Endothelial cell of umbilical vein (primary cell): Measurements from ENCODE around the gene B4GALNT3. TPM values are rescaled to one million over a fixed set of nuclear protein-coding genes. Genes with fewer than 3 reads are reported as not detected.

Experiments used
- BruUV-seq: library from RNA; stranded (reverse); fragments of 400-500 nt; replicated peaks from 2 replicates; lab custom pipeline; 2021; lab: Mats Ljungman, UMichigan
- CTCF ChIA-PET: fragments of 300-600, 350-600 bp; sonication (Branson Sonifier 250); formaldehyde crosslinking; loops from one replicate; lab custom pipeline; 2021; ENCODE audit warnings: antibody characterized with exemption, inconsistent platforms; lab: Charles Lee
- POLR2A ChIA-PET: fragments of 300-600, 350-600 bp; sonication (Branson Sonifier 250); formaldehyde crosslinking; loops from one replicate; lab custom pipeline; 2021; ENCODE audit warnings: antibody characterized with exemption, inconsistent platforms; lab: Charles Lee
- DNase-seq: peaks from one replicate; pipeline ENCODE4 v3.0.0-alpha.2; 2011; ENCODE audit warnings: low read depth, low spot score
- FAIRE-seq: peaks from 2 replicates; lab custom pipeline; 2011; peaks lifted over from hg19 to GRCh38; lab: Jason Lieb, UNC
- H2AFZ ChIP-seq: 2 replicates; pipeline ENCODE4 v1.6.0; 2012; ENCODE audit warnings: low read depth, low read length, control low read depth, inconsistent platforms
- H3K27ac ChIP-seq: 2 replicates; pipeline ENCODE4 v1.5.1; 2011; ENCODE audit warnings: low read depth, mild to moderate bottlenecking, control low read depth, low read length, moderate library complexity; ENCODE audit not compliant: insufficient read depth
- H3K27me3 ChIP-seq, 2 experiments: 2 replicates each; pipeline versions ENCODE4 v1.6.0 to v1.6.1; 2011; ENCODE audit warnings: low read length in 2 of 2, mixed read lengths in 1 of 2; ENCODE audit not compliant: control insufficient read depth in 2 of 2, insufficient read depth in 2 of 2
- H3K36me3 ChIP-seq, 2 experiments: 2 replicates in 1 of 2; 3 replicates in 1 of 2; pipeline ENCODE4 v1.5.1; 2011; ENCODE audit warnings: low read length in 2 of 2, mild to moderate bottlenecking in 1 of 2, moderate library complexity in 1 of 2; ENCODE audit not compliant: control insufficient read depth in 2 of 2, insufficient read depth in 2 of 2; ENCODE audit errors: extremely low read depth in 1 of 2
- H3K4me1 ChIP-seq: 3 replicates; pipeline ENCODE4 v1.5.1; 2011; ENCODE audit warnings: mild to moderate bottlenecking, low read length; ENCODE audit not compliant: control insufficient read depth, insufficient read depth; ENCODE audit errors: extremely low read depth
- H3K4me2 ChIP-seq: 2 replicates; pipeline ENCODE4 v1.6.1; 2011; ENCODE audit warnings: low read length, control low read depth, mixed read lengths; ENCODE audit not compliant: insufficient read depth
- H3K4me3 ChIP-seq, 3 experiments: fragments of 200-600 bp in 1 of 3; sonication (generic), shearing (Covaris generic) in 1 of 3; replicated peaks in 1 of 3; 2 replicates each; pipeline ENCODE4 v1.5.1; 2011 to 2016; ENCODE audit warnings: control low read depth in 3 of 3, low read length in 3 of 3, mild to moderate bottlenecking in 2 of 3, inconsistent platforms in 1 of 3, low read depth in 1 of 3, moderate library complexity in 1 of 3; ENCODE audit not compliant: insufficient read depth in 1 of 3
- H3K79me2 ChIP-seq: 2 replicates; pipeline ENCODE4 v1.6.0; 2012; ENCODE audit warnings: low read length, inconsistent platforms; ENCODE audit not compliant: control insufficient read depth, insufficient read depth
- H3K9ac ChIP-seq: replicated peaks from 2 replicates; pipeline ENCODE3; 2011; ENCODE audit warnings: low read length, control low read depth; ENCODE audit not compliant: insufficient read depth; ENCODE audit errors: extremely low read depth
- H3K9me1 ChIP-seq: replicated peaks from 3 replicates; pipeline ENCODE4 v1.6.0; 2011; ENCODE audit warnings: mild to moderate bottlenecking, low read length; ENCODE audit not compliant: control insufficient read depth, insufficient read depth; ENCODE audit errors: extremely low read depth
- H3K9me3 ChIP-seq: replicated peaks from 2 replicates; pipeline ENCODE4 v1.5.1; 2012; ENCODE audit warnings: low read length, inconsistent platforms; ENCODE audit not compliant: control insufficient read depth, insufficient read depth
- H4K20me1 ChIP-seq: replicated peaks from 2 replicates; pipeline ENCODE3; 2011; ENCODE audit warnings: mild to moderate bottlenecking, low read length; ENCODE audit not compliant: control insufficient read depth, insufficient read depth; ENCODE audit errors: extremely low read depth
- CTCF ChIP-seq, 2 donors: IDR thresholded peaks; 1 replicate in 1 of 2; 2 replicates in 1 of 2; pipeline ENCODE4 v1.5.1; 2011; ENCODE audit warnings: low read length in 2 of 2, mild to moderate bottlenecking in 2 of 2, moderate library complexity in 2 of 2, control low read depth in 1 of 2, inconsistent platforms in 1 of 2, low read depth in 1 of 2; ENCODE audit not compliant: insufficient read depth in 1 of 2; ENCODE audit errors: extremely low read depth in 1 of 2
- EZH2 ChIP-seq: IDR thresholded peaks from 2 replicates; pipeline ENCODE4 v1.6.1; 2012; ENCODE audit warnings: borderline replicate concordance, low read depth, mild to moderate bottlenecking, moderate library complexity, low read length, inconsistent platforms; ENCODE audit not compliant: severe bottlenecking
- FOS ChIP-seq: IDR thresholded peaks from 2 replicates; pipeline ENCODE4 v1.6.1; 2011; ENCODE audit warnings: mild to moderate bottlenecking, low read length, moderate library complexity, borderline replicate concordance; ENCODE audit not compliant: insufficient read depth
- GATA2 ChIP-seq: IDR thresholded peaks from 2 replicates; pipeline ENCODE4 v1.7.0; 2011; ENCODE audit warnings: low read depth, mild to moderate bottlenecking, moderate library complexity, mixed read lengths, low read length; ENCODE audit not compliant: insufficient read length, insufficient read depth
- JUN ChIP-seq: IDR thresholded peaks from 2 replicates; pipeline ENCODE4 v1.6.1; 2011; ENCODE audit warnings: borderline replicate concordance, low read depth; ENCODE audit not compliant: insufficient read length, insufficient read depth
- MAX ChIP-seq: IDR thresholded peaks from 2 replicates; pipeline ENCODE4 v1.6.1; 2011; ENCODE audit not compliant: insufficient read depth, insufficient read length
- MYC ChIP-seq: IDR thresholded peaks from one replicate; pipeline ENCODE4 v1.6.1; 2011; ENCODE audit warnings: mild to moderate bottlenecking, low read depth, low read length
- POLR2A ChIP-seq: IDR thresholded peaks from 2 replicates; pipeline ENCODE4 v1.6.1; 2012; ENCODE audit warnings: low read depth, mild to moderate bottlenecking, control low read depth, low read length
- POLR2AphosphoS5 ChIP-seq: IDR thresholded peaks from 2 replicates; pipeline ENCODE4 v1.6.1; 2012; ENCODE audit warnings: low read depth, mild to moderate bottlenecking, control low read depth, low read length, moderate library complexity; ENCODE audit not compliant: insufficient read depth
- dilution Hi-C: fragments of 300-500 bp; cut with MboI; formaldehyde crosslinking; loops from one replicate; pipeline ENCODE4 v1.15.0; 2019; ENCODE audit warnings: low sequenced_read_pairs; ENCODE audit not compliant: extremely low pct_ligation_motif_present
- intact Hi-C: fragments of 100-400 bp; cut with micrococcal nuclease; formaldehyde crosslinking; loops from one replicate; pipeline ENCODE4 v1.10.0; 2022
- polyA plus RNA-seq, 4 experiments: library from polyadenylated mRNA; depleted of rRNA in 3 of 4; stranded (reverse) in 3 of 4; unstranded in 1 of 4; fragments of >200 nt; gene quantifications; 2 replicates each; pipeline versions ENCODE4 v1.2.1 to v1.2.3, GENCODE V29; 2011 to 2012; ENCODE audit warnings: missing spikeins in 1 of 4
- total RNA-seq: library from RNA; stranded (reverse); gene quantifications from 2 replicates; pipeline ENCODE4 v1.2.3, GENCODE V29; 2021

The B4GALNT3 gene
- total and polyA plus RNA-seq, 2 donors (not counting 3 experiments of a cell fraction or from before 2014, with no cell fraction given): 0.07 TPM; not detected in 1

- Histone ChIP-seq H3K4me2 (no peak overlapping the region), H3K4me1 (peaks cover 32% of the 10 kb centered on the region), H3K36me3 (no peaks in the 10 kb centered on the region), H2AFZ (no peak overlapping the region), H3K9me3 (no peaks in the 10 kb centered on the region), H3K9ac (no peak overlapping the region), H3K79me2 (no peaks in the 10 kb centered on the region), H3K27me3 (no peaks in the 10 kb centered on the region), H4K20me1 (no peaks in the 10 kb centered on the region), H3K27ac (no peak overlapping the region), H3K4me3 (no peak overlapping the region), H3K9me1 (no peaks in the 10 kb centered on the region)
- dilution Hi-C loops (no loop called here), intact Hi-C loops (loop anchor here (5.0 kb wide), 1 partner anchor 518 kb away; no protein-coding TSS in a partner anchor)
- no peak for FAIRE-seq
- ChIA-PET CTCF (interaction anchor here (1.3 to 8.1 kb wide), 4 partner anchors 178 to 1009 kb away, joined by 4 to 182 read pairs (median 26); partner anchors contain the start of genes RAD52 and WNK1), POLR2A (no interaction called here)
- no peak for DNase-seq
- no peak for TF ChIP-seq JUN
- no peak for TF ChIP-seq POLR2A
- TF ChIP-seq FOS: no peak
- no peak for TF ChIP-seq EZH2
- no peak for TF ChIP-seq MAX
- TF ChIP-seq POLR2AphosphoS5: no peak
- no peak for TF ChIP-seq MYC
- TF ChIP-seq GATA2: no peak
- TF ChIP-seq CTCF (IDR thresholded peaks at IDR 0.05; ENCODE audit: extremely low read depth in 1 of 2, insufficient read depth in 1 of 2, low read depth in 1 of 2, low read length in 2 of 2): no peak
- BruUV-seq: no TSS peak
Observed at GRCh38 chr12:574475-575128, 114.9 kb downstream of the B4GALNT3 start.
